Stimulated activated CD4-positive, alpha-beta T cell treated with anti-CD3 and anti-CD28 coated beads, Interleukin-15, amount 100 ng/mL, for 1 hour (primary cell): ENCODE results near the gene SMCR8.
"Not testable (repeated sequence)": the region's sequence is repeated elsewhere in the genome, so short reads cannot be mapped to it uniquely, and the experiment has no call there.

Source experiments
- DNase-seq, 2 donors: peaks; one replicate each; pipeline ENCODE4 v3.0.0-alpha.2; 2020; ENCODE audit warnings: low read depth in 1 of 2, low spot score in 1 of 2

SMCR8 gene

DNA sequence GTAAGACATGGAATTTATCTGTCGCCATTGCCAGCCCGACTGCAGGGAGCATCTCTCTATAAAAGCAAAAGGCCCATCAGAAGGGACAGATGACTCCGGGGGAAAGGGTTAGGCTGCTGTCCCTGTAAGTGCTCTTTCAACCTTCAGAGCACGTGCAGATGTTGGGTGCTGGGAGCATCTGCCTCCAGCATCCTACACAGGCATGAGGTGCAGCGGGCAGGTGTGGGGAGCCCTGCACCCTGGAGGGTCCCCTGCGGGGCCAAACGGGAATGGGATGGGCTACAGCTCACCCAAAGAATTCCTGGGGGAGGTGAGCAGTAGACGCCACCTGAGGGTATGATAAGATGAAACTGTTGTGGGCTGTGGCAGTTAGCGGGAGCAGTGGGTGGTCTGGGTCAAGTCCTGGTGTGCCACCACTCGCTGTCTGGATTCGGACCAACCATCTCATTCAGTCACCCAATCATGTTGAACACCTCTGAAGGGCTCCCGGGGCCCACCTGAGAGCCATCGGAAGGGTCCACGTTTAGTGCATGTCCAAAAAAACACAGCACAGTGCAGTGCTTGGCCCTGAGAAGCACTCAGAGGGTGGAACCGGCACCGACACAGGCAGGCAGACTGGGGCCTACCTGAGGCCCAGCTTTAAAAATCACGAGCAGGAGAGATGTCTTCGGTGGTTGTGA is 3.8 kb downstream of the SMCR8 start:
- no peak for DNase-seq

DNA sequence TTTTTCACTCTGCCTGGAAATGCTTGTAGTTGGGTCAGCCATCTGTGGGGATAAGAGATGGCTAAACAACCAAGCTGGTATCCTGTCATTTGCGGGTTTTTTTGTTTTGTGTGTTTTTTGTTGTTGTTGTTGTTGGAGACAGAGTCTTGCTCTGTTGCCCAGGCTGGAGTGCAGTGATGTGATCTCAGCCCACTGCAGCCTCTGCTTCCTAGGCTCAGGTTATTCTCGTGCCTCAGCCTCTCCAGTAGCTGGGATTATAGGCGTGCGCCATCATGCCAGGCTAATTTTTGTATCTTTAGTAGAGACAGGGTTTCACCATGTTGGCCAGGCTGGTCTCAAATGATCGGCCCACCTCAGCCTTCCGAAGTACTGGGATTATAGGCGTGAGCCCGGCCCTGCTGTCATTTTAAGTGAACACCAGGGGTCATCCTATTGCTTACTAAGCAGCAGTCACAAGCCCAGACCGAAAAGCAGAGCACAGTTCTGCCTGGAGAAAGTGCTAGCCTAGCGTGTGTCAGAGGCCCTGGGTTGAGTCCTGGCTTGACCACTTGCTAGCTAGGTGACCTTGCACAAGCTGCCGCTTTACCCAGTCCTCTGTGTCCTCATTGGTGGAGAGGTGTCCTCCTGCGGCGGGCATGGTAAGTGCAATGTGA is 4.6 kb downstream of the SMCR8 start:
- DNase-seq = no peak

DNA sequence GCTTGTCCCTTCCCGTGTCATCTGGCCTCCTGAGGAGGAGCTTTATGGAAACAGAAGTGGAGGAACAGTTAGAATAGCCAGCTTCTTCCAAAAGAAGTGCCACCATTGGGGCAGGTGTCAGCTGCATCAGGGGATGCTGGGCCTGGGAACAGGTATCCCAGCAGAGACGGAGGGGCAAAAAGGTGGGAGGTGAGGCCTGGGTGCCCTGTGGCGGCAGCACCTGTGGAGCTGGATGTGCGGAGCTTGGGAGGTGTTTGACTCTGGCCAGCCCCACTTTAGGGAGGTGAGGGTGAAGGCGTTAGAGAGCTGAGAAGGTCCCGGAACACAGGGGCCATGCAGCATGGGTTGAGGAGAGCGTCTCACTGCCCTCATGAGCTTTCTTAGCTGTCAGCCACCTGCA is 5.2 kb downstream of the SMCR8 start:
- DNase-seq = no peak

DNA sequence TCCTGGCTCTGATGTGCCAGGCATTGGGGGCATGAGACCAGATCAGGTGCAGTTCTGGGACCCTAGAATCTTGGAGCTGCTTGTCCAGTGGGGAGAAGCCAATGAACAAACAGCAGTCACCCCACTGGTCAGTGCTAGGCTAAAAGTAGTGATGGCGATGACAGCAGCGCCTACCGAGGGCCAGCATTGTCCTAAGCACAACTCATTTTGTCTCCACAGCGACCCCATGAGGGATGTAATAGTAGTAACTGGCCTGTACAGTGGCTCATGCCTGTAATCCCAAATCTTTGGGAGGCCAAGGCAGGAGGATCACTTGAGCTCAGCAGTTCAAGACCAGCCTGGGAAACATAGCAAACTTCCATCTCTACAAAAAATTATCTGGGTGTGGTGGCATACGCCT is 6.2 kb downstream of the SMCR8 start:
- DNase-seq = no peak

DNA sequence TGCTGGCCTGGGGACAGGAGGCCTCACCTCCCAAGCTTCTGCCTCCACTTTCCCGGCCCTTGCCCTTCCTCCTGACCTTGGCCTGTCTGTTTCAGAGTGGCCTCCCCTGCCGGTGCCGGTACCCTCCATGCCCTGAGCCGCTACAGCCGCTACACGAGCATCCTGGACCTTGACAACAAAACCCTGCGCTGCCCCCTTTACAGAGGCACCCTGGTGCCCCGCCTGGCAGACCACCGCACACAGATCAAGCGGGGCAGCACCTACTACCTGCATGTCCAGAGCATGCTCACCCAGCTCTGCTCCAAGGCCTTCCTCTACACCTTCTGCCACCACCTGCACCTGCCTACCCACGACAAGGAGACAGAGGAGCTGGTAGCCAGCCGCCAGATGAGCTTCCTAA is 7.4 kb downstream of the SMCR8 start:
- DNase-seq = no peak

- DNase-seq = no peak
Observed at GRCh38 chr17:18323007-18323406, 7.9 kb downstream of the SMCR8 start.

DNA sequence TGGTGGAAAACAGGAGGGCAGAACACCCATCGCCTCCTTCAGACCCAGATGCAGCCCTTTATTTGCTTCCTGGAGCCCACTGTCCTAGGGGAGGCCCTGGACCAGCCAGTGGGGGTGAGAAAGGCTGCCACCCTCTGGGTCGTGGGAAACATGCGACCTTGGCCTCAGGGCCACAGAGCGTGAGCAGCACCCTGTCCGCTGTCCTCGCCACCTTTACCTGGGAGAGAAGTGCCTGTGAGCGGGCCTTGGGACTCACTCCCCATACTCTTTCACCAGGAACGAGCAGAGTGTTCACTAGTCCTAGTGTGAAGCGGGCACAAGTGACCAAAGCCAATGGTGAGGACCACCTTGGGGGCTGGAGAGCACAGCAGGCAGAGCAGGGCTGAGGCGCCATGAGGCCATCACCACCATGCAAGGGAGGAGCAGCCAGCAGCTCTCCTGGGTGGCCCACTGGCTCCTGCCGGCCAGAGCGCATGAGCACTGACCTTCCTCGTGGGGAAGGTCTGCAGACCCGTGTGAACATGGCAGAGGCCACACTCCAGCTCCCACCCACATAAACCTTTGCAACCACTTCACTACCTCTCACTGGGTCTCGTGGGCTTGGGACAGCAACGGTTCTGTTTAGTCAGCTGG is 8.5 kb downstream of the SMCR8 start:
- DNase-seq = no peak

- DNase-seq = no peak
Observed at GRCh38 chr17:18324140-18325050, 9.3 kb downstream of the SMCR8 start.

GRCh38 chr17:18326039-18326438 is 10.9 kb downstream of the SMCR8 start:
- no peak for DNase-seq

- no peak for DNase-seq
Observed at GRCh38 chr17:18326572-18326971, 11.5 kb downstream of the SMCR8 start.

GRCh38 chr17:18327093-18327492 is 12.0 kb downstream of the SMCR8 start:
- no peak for DNase-seq

DNA sequence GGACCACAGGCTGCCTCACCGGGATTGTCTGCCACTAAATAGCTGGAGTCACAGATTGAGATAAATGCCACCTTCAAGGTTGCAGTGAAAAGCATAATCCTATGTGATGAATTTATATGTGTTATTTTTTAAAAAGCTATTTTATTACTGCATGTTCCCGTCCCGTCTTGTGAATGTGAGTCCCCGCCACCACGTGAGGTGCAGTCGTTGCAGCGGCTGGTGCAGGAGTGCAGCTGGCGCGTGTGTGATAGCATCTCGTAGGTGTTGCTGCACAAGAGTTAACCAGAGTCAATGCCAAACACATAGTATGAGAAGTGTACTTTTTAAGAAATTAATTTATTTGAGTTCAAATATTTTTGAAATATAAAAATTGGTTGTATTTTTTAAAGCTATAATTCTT is 12.5 kb downstream of the SMCR8 start:
- DNase-seq = no peak

DNA sequence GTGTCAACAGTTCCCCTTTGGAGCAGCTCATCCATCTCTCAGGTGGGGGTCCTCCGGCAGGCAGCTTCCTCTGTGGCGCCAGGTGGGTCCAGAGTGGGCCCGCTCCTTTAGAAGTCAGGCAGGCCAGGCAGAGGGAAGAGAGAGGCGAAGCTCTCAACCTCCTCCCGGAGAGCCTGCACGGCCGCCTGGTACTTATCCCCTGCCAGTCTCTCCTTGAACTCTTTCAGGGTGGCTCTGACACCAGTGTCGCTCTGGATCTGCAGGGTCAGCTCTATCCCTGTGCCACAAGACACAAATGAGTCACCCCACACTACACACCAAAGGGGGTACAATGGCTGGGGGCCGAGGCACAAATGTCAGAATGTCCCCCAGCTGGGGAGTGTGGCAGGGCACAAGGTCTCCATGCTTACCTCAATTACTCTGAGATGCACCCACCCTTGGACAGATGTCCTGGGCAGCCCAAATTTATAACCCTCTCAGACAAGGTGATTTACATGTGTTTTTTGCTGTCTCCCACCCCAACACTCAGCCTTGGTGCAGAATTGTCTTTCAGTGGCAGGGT is 13.6 kb downstream of the SMCR8 start:
- DNase-seq = no peak

- no peak for DNase-seq
Observed at GRCh38 chr17:18331879-18332278, 16.8 kb downstream of the SMCR8 start.

- DNase-seq = no peak
Observed at GRCh38 chr17:18332909-18333489, 17.9 kb downstream of the SMCR8 start.

GRCh38 chr17:18338158-18338557 is 23.1 kb downstream of the SMCR8 start:
- not testable (repeated sequence) for DNase-seq

DNA sequence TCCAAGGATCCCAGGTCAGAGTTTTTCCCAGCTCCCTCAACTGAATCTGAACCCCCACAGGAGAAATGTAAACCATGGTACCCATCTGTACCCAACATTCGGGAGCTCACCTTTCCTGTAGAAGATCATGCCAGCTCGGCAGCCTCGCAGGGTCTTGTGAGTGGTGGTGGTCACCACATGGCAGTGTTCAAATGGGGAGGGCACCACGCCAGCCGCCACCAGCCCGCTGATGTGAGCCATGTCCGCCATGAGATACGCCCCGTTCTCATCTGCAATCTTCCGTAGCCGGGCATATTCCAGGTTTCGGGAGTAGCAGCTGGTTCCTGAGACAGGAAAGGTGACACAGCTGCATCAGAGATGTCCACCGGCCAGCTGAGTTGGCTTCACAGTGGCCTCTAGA is 24.8 kb downstream of the SMCR8 start:
- DNase-seq = no peak

GRCh38 chr17:18344021-18344420 is 28.9 kb downstream of the SMCR8 start:
- DNase-seq = no peak

GRCh38 chr17:18353541-18353940 is 38.4 kb downstream of the SMCR8 start:
- DNase-seq = no peak

GRCh38 chr17:18356624-18357023 is 41.5 kb downstream of the SMCR8 start:
- DNase-seq = no peak

GRCh38 chr17:18360518-18360917 is 45.4 kb downstream of the SMCR8 start:
- DNase-seq = no peak
